ENCODE data around the gene PEDS1. TPM values are rescaled to one million over a fixed set of nuclear protein-coding genes. Genes with fewer than 3 reads are reported as not detected.

Gene PEDS1
- total and polyA plus RNA-seq, 2 of the 4 experiments (the other 2 are of a cell fraction), result 24.0 to 59.9 TPM

DNA sequence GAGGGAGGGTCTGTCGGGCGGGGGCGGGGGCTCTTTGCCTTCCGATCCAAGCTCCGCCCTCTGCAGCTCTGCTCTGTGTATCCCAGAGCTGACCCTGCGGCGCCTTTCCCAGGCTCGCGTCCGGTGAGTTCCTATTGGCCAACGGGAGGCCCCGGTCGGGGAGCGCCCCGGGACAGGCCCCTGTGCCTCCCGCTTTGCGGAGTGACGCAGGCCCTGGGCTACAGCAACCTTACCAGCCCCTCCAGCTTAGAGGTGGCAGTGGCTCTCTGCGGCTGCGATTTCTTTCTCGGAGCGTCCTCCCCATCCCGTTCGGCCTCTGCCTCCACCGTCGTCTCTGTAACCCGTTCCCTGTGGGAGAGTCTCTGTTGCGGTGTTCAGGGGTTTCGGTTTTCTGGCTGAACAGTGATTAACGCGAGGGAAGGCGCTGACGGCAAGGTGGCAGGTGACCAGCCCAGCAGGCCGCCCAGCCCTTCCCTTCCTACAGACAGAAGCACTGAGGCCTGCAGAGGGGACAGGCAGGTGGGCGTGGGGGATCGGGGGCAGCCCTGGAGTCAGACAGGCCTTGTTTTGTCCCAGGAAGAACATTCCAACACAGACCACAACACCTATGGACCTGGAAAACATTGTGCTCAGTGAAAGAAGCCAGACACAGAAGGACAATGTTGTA is 19.0 kb upstream of the PEDS1 start:
- WGBS, 2 experiments (ENCODE audit: extremely low coverage in 2 of 2, insufficient read length in 1 of 2), result 0% methylated on average over 8 of the region's 36 CpGs; no CpG with 5 or more reads in 1 of the 2 experiments
- Histone ChIP-seq H2AFZ (replicated peaks; ENCODE audit: low read length, poor library complexity) (peak overlapping the region; percentile 99), H2BK15ac (ENCODE audit: low read depth, low read length) (peak overlapping the region; percentile 78; the same call in 2 of the 3 replicates), H3K9me3 (ENCODE audit: control insufficient read depth, insufficient read depth, low read length) (no peaks in the 10 kb centered on the region), H3K23ac (ENCODE audit: low read depth, low read length) (peak overlapping the region; percentile 13; the same call in 1 of the 2 replicates), H3K9me1 (ENCODE audit: insufficient read depth, low read length) (peaks cover 6% of the 10 kb centered on the region; the same call in 1 of the 2 replicates), H3K4me2 (ENCODE audit: low read depth, low read length) (peak overlapping the region; percentile 96), H3K27me3 (ENCODE audit: control insufficient read depth, insufficient read depth, low read length) (no peaks in the 10 kb centered on the region), H2BK5ac (ENCODE audit: low read depth, low read length, poor library complexity, severe bottlenecking) (peak overlapping the region; percentile 67), H3K4me1 (ENCODE audit: control insufficient read depth, insufficient read depth, low read length) (peaks cover 11% of the 10 kb centered on the region), H3K36me3 (ENCODE audit: control insufficient read depth, insufficient read depth, low read length) (no peaks in the 10 kb centered on the region), H3K4me3 (ENCODE audit: insufficient read depth, low read depth, low read length) (peak overlapping the region; percentile 49), H3K56ac (ENCODE audit: extremely low read depth, insufficient read depth, low read length) (peak overlapping the region; percentile 51; the same call in 1 of the 2 replicates), H3K14ac (replicated peaks; ENCODE audit: low read depth, low read length) (peak overlapping the region; percentile 83), H3K4ac (ENCODE audit: low read depth, low read length) (peak overlapping the region; percentile 89), H2AK9ac (replicated peaks; ENCODE audit: low read depth, low read length, poor library complexity) (peak overlapping the region; percentile 49), H3K27ac (ENCODE audit: insufficient read depth, low read length) (peak overlapping the region; percentile 51), H4K8ac (ENCODE audit: low read depth in 2 of 2, low read length in 2 of 2) (peak overlapping the region; percentile 76 to 93), H3K79me1 (ENCODE audit: low read depth in 1 of 2, low read length in 2 of 2) (peaks cover 4 to 15% of the 10 kb centered on the region in 2 experiments; a peak in 2 of 4 replicates), H2AK5ac (ENCODE audit: low read depth, low read length) (peak overlapping the region; percentile 52; the same call in 1 of the 2 replicates), H3K18ac (ENCODE audit: low read depth, low read length) (peak overlapping the region; percentile 90), H3K9ac (ENCODE audit: low read depth, low read length) (peak overlapping the region; percentile 81), H4K20me1 (ENCODE audit: insufficient read depth, low read length) (no peaks in the 10 kb centered on the region), H2BK120ac (ENCODE audit: low read depth, low read length) (peak overlapping the region; percentile 75), H4K91ac (ENCODE audit: insufficient read depth, low read depth, low read length) (peak overlapping the region; percentile 69; the same call in 1 of the 2 replicates), H2BK20ac (ENCODE audit: low read depth, low read length) (peak overlapping the region; percentile 10; the same call in 1 of the 2 replicates), H4K5ac (ENCODE audit: low read depth, low read length) (peak overlapping the region; percentile 85)
- ATAC-seq (ENCODE audit: low read depth) (peak; percentile 95), DNase-seq (peak; percentile 65)
- dilution Hi-C loops (cut with HindIII; ENCODE audit: low sequenced_read_pairs, unreplicated experiment) (no loop called here), intact Hi-C loops (cut with micrococcal nuclease) (no loop called here), in situ Hi-C loops (cut with MboI; ENCODE audit: low sequenced_read_pairs) (no loop called here)
- BruUV-seq (replicated peaks), result no TSS peak
- ChIA-PET POLR2A (ENCODE audit: unreplicated experiment) (no interaction called here), CTCF (interaction anchor here (0.6 to 1.5 kb wide), 3 partner anchors 38 to 101 kb away, joined by 4 to 7 read pairs (median 6); no protein-coding TSS in a partner anchor)
- TF ChIP-seq POLR2A (IDR thresholded peaks at IDR 0.05; ENCODE audit: low read depth, low read length) (peak; percentile 65), RAD21 (IDR thresholded peaks at IDR 0.05; ENCODE audit: low read length) (no peak), BHLHE40 (IDR thresholded peaks at IDR 0.05; ENCODE audit: low read depth, low read length) (0 out of 2 replicates have a peak, but pooled peaks have one; percentile 6), FOS (IDR thresholded peaks at IDR 0.05; ENCODE audit: low read depth, low read length) (no peak), MAFK (IDR thresholded peaks at IDR 0.05; ENCODE audit: low read depth, low read length) (no peak), RFX5 (IDR thresholded peaks at IDR 0.05; ENCODE audit: low read depth, low read length) (no peak), SMC3 (IDR thresholded peaks at IDR 0.05; ENCODE audit: low read depth, low read length) (no peak), MAZ (IDR thresholded peaks at IDR 0.05; ENCODE audit: borderline replicate concordance, low read depth, low read length) (peak; percentile 35; the same call in 1 of the 2 replicates), MXI1 (IDR thresholded peaks at IDR 0.05; ENCODE audit: borderline replicate concordance, low read depth, low read length) (no peak), NFE2L2 (IDR thresholded peaks at IDR 0.05; ENCODE audit: low read depth, low read length) (no peak), USF2 (IDR thresholded peaks at IDR 0.05; ENCODE audit: low read depth, low read length) (no peak), CEBPB (IDR thresholded peaks at IDR 0.05; ENCODE audit: low read depth, low read length) (no peak)
- TF ChIP-seq, protein P1, sequence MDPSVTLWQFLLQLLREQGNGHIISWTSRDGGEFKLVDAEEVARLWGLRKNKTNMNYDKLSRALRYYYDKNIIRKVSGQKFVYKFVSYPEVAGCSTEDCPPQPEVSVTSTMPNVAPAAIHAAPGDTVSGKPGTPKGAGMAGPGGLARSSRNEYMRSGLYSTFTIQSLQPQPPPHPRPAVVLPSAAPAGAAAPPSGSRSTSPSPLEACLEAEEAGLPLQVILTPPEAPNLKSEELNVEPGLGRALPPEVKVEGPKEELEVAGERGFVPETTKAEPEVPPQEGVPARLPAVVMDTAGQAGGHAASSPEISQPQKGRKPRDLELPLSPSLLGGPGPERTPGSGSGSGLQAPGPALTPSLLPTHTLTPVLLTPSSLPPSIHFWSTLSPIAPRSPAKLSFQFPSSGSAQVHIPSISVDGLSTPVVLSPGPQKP (IDR thresholded peaks at IDR 0.05; ENCODE audit: borderline replicate concordance, low read depth, low read length), result no peak
- TF ChIP-seq, protein P2, sequence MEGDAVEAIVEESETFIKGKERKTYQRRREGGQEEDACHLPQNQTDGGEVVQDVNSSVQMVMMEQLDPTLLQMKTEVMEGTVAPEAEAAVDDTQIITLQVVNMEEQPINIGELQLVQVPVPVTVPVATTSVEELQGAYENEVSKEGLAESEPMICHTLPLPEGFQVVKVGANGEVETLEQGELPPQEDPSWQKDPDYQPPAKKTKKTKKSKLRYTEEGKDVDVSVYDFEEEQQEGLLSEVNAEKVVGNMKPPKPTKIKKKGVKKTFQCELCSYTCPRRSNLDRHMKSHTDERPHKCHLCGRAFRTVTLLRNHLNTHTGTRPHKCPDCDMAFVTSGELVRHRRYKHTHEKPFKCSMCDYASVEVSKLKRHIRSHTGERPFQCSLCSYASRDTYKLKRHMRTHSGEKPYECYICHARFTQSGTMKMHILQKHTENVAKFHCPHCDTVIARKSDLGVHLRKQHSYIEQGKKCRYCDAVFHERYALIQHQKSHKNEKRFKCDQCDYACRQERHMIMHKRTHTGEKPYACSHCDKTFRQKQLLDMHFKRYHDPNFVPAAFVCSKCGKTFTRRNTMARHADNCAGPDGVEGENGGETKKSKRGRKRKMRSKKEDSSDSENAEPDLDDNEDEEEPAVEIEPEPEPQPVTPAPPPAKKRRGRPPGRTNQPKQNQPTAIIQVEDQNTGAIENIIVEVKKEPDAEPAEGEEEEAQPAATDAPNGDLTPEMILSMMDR (conservative IDR thresholded peaks at IDR 0.05; ENCODE audit: low read depth, low read length), result no peak

Data from IMR-90 (cell line).